ENCODE results near the gene SPART.

The SPART gene

DNA sequence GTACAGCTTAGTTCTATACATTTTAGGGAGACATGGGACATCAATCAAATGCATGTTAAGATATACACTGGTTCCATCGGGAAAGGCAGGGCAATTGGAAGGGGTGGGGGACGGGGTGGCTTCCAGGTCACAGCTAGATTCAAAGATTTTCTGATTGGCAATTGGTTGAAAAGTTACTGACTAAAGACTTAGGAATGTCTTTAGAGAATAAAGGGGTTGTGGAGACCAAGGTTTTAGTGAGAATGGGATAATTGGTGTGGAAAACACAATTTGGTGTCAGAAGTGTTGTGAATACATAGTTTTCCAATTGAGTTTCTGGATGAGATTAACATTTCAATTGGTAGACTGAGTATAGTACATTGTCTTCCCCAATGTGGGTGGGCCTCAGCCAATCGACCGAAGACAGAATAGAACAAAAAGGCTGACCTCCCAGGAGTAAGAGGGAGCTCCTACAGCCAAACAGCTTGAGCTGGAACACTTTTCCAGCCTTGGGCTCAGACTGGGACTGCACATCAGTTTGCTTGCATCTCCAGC lies 47.6 kb downstream of the SPART start:
- TF ChIP-seq, protein P1, sequence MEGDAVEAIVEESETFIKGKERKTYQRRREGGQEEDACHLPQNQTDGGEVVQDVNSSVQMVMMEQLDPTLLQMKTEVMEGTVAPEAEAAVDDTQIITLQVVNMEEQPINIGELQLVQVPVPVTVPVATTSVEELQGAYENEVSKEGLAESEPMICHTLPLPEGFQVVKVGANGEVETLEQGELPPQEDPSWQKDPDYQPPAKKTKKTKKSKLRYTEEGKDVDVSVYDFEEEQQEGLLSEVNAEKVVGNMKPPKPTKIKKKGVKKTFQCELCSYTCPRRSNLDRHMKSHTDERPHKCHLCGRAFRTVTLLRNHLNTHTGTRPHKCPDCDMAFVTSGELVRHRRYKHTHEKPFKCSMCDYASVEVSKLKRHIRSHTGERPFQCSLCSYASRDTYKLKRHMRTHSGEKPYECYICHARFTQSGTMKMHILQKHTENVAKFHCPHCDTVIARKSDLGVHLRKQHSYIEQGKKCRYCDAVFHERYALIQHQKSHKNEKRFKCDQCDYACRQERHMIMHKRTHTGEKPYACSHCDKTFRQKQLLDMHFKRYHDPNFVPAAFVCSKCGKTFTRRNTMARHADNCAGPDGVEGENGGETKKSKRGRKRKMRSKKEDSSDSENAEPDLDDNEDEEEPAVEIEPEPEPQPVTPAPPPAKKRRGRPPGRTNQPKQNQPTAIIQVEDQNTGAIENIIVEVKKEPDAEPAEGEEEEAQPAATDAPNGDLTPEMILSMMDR (IDR thresholded peaks at IDR 0.05), result no peak

DNA sequence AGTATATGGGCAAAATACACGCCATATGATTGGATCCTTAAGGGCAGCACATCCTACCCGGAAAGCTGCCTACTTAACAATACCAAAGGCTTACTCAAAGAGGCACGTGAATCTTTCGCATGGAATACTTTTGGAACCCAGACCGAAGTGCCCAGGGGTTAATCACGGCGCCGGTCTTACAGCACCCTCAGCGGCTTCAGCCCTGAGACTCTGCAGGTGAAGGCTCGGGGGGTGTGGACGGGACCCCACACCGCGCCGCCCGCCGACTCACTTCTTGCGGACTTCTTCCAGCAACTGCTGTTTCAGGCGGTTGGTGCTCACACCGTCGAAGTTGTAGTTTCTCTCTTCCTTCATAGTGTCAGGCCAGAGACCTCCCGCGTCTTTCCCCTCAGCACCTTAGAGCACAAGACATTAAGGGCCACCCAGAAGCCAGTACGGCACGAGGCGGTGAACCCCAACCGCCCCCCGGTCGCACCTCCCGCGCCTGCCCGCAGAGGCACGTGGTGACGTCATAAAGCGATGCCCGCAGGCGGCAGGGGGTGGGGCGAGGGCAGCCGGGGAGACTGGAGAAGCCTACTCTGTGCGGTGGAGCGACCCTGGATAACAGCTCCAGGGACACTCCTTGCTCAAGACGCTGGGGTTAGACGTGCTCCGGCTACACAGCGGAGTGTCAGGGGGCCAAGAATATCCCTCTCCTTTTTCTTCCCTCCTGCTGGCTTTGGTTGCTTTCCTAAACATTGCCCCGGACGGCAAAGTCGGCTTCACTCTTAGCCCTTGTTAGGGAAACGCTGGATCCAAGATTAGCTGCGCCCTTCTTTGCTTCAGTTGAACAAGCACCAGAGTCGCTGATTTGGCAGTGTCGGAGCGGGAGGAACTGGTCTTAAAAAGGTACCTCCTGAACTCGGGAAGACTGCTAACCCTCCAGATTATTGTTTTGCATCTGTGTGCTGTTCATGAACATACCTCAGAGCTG lies 48.5 kb downstream of the SPART start, which contains the start of gene CCDC169:
Gene CCDC169 (minus strand): TSS at position 449 of the 973 bp plus-strand sequence. CDS start 95 bp downstream, at position 354.
- TF ChIP-seq, protein P1 (IDR thresholded peaks at IDR 0.05), result no peak

DNA sequence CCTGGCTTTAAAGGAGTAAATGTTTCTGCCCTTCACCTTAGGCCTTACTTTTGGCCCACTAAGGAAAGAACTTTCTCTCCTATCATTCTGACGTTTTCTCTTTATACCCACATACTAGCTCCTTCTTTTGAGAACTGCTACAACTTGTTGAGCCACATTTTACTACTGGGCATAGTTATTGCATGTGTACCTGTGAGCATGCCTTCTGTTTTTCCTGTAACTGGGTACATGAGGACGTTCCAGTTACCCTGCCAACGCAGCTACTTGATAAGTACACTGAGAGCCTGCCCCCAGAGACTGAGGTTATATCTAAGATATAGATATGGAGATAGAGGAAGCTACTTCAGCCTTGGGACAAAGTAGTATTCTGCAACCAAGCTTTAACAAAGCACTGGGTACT lies 52.1 kb downstream of the SPART start:
- TF ChIP-seq, protein P1 (IDR thresholded peaks at IDR 0.05), result no peak

DNA sequence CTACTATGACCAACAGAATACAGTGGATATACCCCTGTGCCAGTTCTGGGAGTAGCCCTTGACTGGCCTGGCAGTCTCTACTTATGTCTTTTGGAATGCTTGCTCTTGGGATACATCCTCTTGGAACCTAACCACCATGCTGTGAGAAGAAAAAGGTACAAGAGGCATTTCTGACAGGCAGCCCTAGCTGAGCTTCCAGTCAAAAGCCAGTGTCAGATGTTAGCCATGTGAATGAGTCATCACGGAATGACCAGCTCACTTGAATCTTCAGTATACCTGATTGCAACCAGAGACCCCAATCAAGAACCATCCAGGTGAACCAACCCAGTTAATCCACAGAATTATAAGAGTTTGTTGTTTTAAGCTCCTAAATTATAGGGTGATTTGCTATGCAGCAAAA lies 52.7 kb downstream of the SPART start:
- TF ChIP-seq, protein P1 (IDR thresholded peaks at IDR 0.05), result no peak

DNA sequence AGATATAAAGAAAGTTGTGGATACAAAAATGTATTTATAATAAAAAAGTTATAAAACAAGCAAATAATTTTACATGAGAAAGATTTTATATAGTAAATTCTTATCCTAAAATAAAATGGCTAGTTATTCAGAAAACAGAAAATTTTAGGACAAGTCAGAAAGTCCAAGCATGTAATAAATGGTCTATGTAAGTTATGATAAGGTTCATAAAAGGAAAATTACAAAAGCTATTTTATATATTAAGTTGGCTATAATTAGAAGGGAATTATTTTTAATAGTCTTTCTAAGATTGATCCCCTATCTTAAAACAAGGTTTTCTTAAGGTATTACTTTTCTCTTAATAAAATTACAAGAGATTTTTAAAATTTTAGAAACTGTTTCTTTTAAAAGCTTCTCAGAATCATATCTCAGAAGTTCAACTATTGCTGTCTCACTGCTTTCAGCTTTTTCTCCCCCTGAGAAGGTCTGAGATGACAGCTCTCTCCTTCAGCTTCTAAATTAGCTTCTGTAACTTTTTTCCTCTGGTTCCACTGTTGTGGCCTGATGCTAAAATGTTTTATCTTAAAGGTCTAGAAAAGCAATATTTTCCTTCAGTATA lies 57.3 kb downstream of the SPART start:
- TF ChIP-seq, protein P1 (IDR thresholded peaks at IDR 0.05), result no peak

DNA sequence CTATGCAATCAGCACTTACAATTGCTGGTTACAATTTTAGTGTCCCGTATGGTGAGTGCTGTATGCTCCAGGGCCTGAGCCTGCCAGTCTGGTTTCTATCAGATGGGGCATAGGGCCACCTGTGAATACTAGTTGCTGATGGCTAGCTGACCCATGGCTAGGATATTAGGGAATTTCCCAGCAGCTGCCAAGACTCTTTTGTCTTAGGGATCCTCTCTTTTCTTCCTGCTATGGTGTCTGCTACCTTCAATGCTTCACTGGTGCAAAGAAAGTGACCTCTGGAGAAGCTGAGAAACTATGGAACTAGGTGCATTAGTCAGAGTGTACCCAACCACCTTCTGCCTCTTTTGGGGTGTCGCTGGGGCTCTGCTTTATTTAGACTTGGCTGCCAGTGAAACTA lies 60.2 kb downstream of the SPART start:
- TF ChIP-seq, protein P1 (IDR thresholded peaks at IDR 0.05), result no peak

DNA sequence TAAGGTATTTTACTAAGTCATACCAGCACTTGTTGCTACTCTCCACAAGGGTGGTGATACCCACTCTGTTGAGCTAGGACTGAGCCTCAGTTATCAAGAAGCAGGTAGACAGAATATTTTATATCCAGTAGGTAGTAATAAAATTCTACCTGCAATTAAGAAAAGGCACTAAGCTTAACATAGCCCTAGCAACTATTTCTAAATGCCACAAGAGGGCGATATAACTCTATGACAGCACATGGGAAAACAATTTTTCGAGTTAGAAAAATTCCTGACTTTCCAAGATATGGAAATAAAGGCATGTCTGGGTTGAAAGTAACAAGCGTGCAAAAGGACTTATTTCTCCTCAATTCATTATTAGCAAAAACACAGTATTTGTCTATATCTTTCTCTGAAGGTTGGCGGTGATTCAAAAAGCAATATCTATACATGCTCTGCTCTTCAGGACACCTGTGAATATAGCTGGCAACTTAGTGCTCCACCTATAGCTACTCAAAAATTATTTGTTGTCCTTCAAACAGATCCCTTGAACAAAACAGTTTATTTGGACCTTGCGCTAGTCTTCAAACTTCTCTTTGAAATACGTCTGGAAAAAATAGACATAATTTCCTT lies 63.3 kb downstream of the SPART start:
- TF ChIP-seq, protein P1 (IDR thresholded peaks at IDR 0.05), result peak; percentile 68

Data from LNCAP (cell line).